Activated T-cell treated with anti-CD3 and anti-CD28 coated beads for 4 hours (primary cell): ENCODE results near the gene SLFN14.
"Not testable (repeated sequence)": the region's sequence is repeated elsewhere in the genome, so short reads cannot be mapped to it uniquely, and the experiment has no call there.

Source experiments
- DNase-seq: peaks from one replicate; pipeline ENCODE4 v3.0.0-alpha.2; 2020

The SLFN14 gene

DNA sequence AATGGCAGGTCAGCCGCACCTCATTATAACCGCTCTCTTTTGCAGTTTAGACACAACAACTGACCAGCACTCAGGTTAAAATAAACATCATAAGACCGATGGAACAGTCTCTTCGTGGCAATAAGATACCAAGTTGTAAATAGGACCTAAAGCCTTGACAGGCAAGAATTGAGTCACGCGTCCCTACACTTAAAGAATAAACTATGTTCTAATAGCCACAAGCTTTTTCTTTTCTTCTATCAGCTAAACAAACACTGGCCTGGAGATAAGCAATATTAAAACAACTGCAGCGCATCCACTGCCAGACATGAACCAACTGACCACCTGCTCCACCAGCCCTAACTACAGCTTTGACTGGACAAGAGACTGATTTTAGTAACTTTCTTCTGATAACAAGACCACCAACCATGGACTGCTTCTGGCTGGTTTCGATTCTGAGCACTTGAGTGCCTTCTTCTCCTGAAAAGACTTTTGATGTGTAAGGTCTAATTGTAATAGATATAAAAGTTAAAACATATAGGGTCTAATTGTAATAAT, 40.6 kb downstream of the SLFN14 start:
- no peak for DNase-seq

DNA sequence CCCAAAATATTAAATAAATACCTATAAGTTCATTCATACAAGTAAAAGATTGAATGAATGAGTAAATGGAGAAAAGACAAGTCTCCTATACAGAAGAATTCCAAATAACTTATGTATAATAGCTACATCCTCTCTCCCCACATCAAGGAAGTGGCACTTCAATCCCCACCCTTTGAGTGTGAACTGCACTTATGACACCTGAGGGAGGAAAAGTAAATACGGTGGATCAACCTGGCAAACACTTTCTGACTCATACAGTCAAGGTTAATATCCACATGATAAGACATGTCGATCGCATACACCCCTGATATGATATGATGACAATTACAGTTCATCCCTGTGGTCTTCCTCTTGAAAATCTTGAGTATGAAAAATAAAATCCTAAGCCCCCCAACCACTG, 41.2 kb downstream of the SLFN14 start:
- no peak for DNase-seq

DNA sequence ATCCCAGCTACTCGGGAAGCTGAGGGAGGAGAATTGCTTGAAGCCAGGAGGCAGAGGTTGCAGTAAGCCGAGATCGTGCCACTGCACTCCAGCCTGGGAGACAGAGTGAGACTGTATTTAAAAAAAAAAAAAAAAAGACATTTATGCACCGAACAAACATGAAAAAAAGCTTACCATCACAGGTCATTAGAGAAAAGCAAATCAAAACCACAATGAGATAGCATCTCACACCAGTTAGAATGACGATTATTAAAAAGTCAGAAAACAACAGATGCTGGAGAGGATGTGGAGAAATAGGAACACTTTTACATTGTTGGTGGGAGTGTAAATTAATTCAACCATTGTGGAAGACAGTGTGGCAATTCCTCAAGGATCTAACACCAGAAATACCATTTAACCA, 42.2 kb downstream of the SLFN14 start:
- not testable (repeated sequence) for DNase-seq

DNA sequence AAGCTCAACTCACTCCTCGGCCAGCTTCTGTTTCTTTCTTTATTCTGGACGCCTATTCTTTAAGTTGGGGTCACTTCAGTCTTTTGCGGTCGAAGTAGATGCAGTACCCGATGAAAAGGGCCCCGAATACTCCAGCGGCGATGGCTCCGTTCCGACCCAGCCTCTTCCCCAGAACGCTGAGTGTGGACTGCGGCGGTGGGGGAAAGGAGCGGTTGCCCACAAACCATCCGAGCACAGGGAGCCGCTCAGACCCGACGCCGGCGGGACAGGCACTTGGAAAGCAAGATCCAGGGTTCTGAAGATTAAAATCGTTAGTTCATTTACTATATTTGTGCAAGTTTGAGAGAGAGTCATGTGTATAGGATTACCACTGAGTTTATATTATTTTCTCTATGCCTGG, 45.6 kb downstream of the SLFN14 start:
- no peak for DNase-seq

DNA sequence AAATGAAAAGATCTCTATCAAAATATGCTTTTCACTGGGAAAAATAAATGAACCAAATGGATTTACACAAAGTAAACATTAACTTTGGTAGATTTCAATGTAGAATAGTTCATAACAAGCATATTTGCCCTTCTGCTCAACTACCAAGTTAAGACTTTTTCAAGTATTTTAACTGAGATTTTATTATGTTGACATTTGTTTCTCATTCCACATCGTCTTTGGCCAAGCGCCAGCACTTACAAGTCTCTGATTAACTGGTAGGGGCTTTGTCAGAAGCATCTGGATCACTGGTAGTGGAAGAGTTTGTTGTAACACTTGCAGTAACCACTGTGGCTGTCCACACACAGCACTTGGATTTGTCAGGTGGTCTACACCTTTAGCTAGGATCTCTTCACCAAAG, 46.1 kb downstream of the SLFN14 start:
- no peak for DNase-seq
